ENCODE results near the gene MYO16. TPM values are rescaled to one million over a fixed set of nuclear protein-coding genes. Genes with fewer than 3 reads are reported as not detected.

The MYO16 gene
- total RNA-seq, 1 experiment from 2014 or later: 0.19 TPM

- no peak overlapping the region for H3K27ac Mint-ChIP-seq (ENCODE audit: unreplicated experiment)
- intact Hi-C loops (cut with micrococcal nuclease; ENCODE audit: unreplicated experiment): no loop called here
- TF ChIP-seq CTCF (IDR thresholded peaks at IDR 0.05; ENCODE audit: unreplicated experiment): no peak
- no peaks in the 10 kb centered on the region for H3K9me3 Mint-ChIP-seq (ENCODE audit: low read depth, unreplicated experiment)
- no peaks in the 10 kb centered on the region for H3K27me3 Mint-ChIP-seq (ENCODE audit: unreplicated experiment)
- H3K36me3 Mint-ChIP-seq (ENCODE audit: insufficient read depth, unreplicated experiment): no peaks in the 10 kb centered on the region
- BruUV-seq (replicated peaks): no TSS peak
- CTCF ChIA-PET: no interaction called here
- no peak for DNase-seq
- H3K4me3 Mint-ChIP-seq (ENCODE audit: low read depth, unreplicated experiment): no peak overlapping the region
- H3K4me1 Mint-ChIP-seq (ENCODE audit: low read depth, unreplicated experiment): no peaks in the 10 kb centered on the region
Observed at GRCh38 chr13:108674346-108674745, 44.9 kb downstream of the MYO16 start.

- DNase-seq: no peak
- CTCF ChIA-PET: no interaction called here
- Mint-ChIP-seq H3K9me3 (ENCODE audit: low read depth, unreplicated experiment) (no peaks in the 10 kb centered on the region), H3K4me1 (ENCODE audit: low read depth, unreplicated experiment) (no peaks in the 10 kb centered on the region), H3K27me3 (ENCODE audit: unreplicated experiment) (no peaks in the 10 kb centered on the region), H3K27ac (ENCODE audit: unreplicated experiment) (no peak overlapping the region), H3K4me3 (ENCODE audit: low read depth, unreplicated experiment) (no peak overlapping the region), H3K36me3 (ENCODE audit: insufficient read depth, unreplicated experiment) (no peaks in the 10 kb centered on the region)
- BruUV-seq (replicated peaks): no TSS peak
- intact Hi-C loops (cut with micrococcal nuclease; ENCODE audit: unreplicated experiment): no loop called here
- TF ChIP-seq CTCF (IDR thresholded peaks at IDR 0.05; ENCODE audit: unreplicated experiment): no peak
Observed at GRCh38 chr13:108674771-108675170, 45.4 kb downstream of the MYO16 start.

- no peak for TF ChIP-seq CTCF (IDR thresholded peaks at IDR 0.05; ENCODE audit: unreplicated experiment)
- DNase-seq: no peak
- Mint-ChIP-seq H3K27ac (ENCODE audit: unreplicated experiment) (no peak overlapping the region), H3K4me3 (ENCODE audit: low read depth, unreplicated experiment) (no peak overlapping the region), H3K27me3 (ENCODE audit: unreplicated experiment) (no peaks in the 10 kb centered on the region), H3K36me3 (ENCODE audit: insufficient read depth, unreplicated experiment) (no peaks in the 10 kb centered on the region), H3K4me1 (ENCODE audit: low read depth, unreplicated experiment) (no peaks in the 10 kb centered on the region), H3K9me3 (ENCODE audit: low read depth, unreplicated experiment) (no peaks in the 10 kb centered on the region)
- no TSS peak for BruUV-seq (replicated peaks)
- CTCF ChIA-PET: no interaction called here
- intact Hi-C loops (cut with micrococcal nuclease; ENCODE audit: unreplicated experiment): no loop called here
Observed at GRCh38 chr13:108676620-108677019, 47.2 kb downstream of the MYO16 start.

GRCh38 chr13:108677806-108678205 is 48.4 kb downstream of the MYO16 start:
- intact Hi-C loops (cut with micrococcal nuclease; ENCODE audit: unreplicated experiment): no loop called here
- H3K4me1 Mint-ChIP-seq (ENCODE audit: low read depth, unreplicated experiment): no peaks in the 10 kb centered on the region
- H3K9me3 Mint-ChIP-seq (ENCODE audit: low read depth, unreplicated experiment): no peaks in the 10 kb centered on the region
- no TSS peak for BruUV-seq (replicated peaks)
- TF ChIP-seq CTCF (IDR thresholded peaks at IDR 0.05; ENCODE audit: unreplicated experiment): no peak
- no peak for DNase-seq
- H3K27me3 Mint-ChIP-seq (ENCODE audit: unreplicated experiment): no peaks in the 10 kb centered on the region
- H3K36me3 Mint-ChIP-seq (ENCODE audit: insufficient read depth, unreplicated experiment): no peaks in the 10 kb centered on the region
- CTCF ChIA-PET: no interaction called here
- H3K27ac Mint-ChIP-seq (ENCODE audit: unreplicated experiment): no peak overlapping the region
- H3K4me3 Mint-ChIP-seq (ENCODE audit: low read depth, unreplicated experiment): no peak overlapping the region

- no peak for DNase-seq
- no peaks in the 10 kb centered on the region for H3K36me3 Mint-ChIP-seq (ENCODE audit: insufficient read depth, unreplicated experiment)
- intact Hi-C loops (cut with micrococcal nuclease; ENCODE audit: unreplicated experiment): no loop called here
- CTCF ChIA-PET: no interaction called here
- no peak for TF ChIP-seq CTCF (IDR thresholded peaks at IDR 0.05; ENCODE audit: unreplicated experiment)
- H3K27ac Mint-ChIP-seq (ENCODE audit: unreplicated experiment): no peak overlapping the region
- H3K27me3 Mint-ChIP-seq (ENCODE audit: unreplicated experiment): no peaks in the 10 kb centered on the region
- no peaks in the 10 kb centered on the region for H3K4me1 Mint-ChIP-seq (ENCODE audit: low read depth, unreplicated experiment)
- no peaks in the 10 kb centered on the region for H3K9me3 Mint-ChIP-seq (ENCODE audit: low read depth, unreplicated experiment)
- H3K4me3 Mint-ChIP-seq (ENCODE audit: low read depth, unreplicated experiment): no peak overlapping the region
- BruUV-seq (replicated peaks): no TSS peak
Observed at GRCh38 chr13:108680011-108680410, 50.6 kb downstream of the MYO16 start.
